Placental pericyte (primary cell): ENCODE results near the gene ORC4. TPM values are rescaled to one million over a fixed set of nuclear protein-coding genes. Genes with fewer than 3 reads are reported as not detected.

Source experiments
- total RNA-seq: library from RNA; depleted of rRNA; stranded (reverse); fragments of >200 nt; gene quantifications from 2 replicates; pipeline ENCODE4 v1.2.3, GENCODE V29; 2012

ORC4 gene
- total RNA-seq = 40.7 and 44.7 TPM in 2 replicates

DNA sequence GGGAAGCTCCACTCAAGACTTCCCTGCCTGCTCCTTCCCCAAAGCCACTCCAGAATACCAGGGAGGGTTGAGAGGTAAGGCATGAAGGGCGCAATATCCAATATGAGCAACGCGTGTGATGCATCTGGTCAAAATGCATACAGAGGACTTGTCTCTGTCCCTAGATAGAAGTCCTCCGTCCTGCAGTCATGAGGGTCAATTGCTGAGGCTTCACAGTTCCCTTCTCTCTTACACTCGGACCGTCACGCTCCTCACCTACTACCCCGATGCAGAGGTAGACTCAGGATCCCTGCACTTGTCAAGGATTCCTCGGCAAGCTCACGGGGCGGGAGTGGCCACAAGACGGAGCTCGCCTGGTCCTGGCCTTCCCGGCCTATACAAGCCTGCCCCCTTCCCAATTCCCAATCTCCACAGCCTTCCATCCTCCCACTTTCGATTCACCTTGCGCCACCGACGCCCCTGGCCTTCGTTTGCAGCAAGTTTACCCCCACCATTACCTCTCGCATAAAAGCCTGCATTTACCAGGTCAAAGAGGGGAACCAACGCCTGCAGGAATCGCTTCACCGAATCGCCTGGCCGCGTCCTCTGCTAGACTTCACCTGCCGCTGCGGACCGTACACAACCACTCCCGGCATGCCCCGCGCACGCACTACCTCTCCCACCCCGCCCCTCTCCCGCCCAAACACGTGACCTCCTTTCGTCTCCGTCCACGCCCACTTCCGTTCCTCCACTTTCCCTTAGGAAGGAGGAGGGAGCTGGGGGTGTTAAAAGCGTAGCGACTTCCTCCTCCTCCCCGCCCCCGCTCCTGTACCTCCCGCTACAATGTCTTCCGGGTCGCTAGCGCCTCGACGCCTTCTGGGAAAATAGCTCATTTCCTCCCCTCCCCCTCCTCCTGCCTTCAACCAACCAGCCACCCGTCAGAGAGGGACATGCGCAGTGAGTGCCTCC lies at the start of gene ORC4:
TSS of gene ORC4 (minus strand) at position 627 of the 948 bp plus-strand sequence. CDS start 44,779 bp downstream, outside the sequence.

DNA sequence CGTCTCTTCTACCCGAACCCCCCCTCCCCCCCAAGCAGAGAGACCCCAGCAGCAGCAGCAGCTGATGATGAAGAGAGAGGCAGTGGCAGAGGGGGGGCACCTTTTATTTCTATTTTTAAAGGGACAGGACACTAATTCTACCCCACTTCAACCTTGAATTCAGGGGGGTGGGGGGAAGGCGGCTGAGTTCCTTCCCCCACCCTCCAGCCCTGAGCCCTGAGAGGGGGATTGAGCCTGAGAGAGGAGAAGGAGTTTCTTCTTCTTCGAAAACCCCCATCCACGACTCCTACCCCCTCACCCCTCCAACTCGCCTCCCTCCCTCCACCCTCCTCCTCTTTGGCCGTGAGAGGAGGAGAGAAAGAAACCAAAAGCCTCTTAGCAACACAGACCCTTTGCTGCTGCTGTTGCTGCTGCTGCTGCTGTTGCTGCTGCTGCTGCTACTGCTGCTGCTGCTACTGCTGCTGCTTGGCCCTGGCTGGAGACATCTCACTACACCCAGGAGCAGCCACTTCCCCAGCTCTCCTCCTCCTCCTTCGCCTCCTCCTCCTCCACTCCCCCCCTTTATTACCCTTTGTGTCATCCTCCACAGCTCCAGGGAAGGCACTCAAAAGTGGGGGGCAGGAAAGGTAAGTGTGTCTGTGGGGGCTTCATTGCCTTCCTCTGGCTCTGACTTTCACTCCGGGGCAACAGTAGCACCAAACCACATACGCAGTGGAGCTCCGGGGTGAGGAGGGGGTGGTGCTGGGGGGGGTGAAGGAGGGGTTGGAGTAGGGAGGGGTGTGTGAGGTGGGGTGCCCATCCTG lies 723 bp upstream of the ORC4 start, which contains the start of gene MBD5:
TSS of gene MBD5 (plus strand) at position 33 of the 803 bp plus-strand sequence.

Other genes with a start within 250 kb of the ORC4 start
- 8.9 and 44.2 TPM in 2 replicates for gene ACVR2A, start 175.7 kb downstream of the ORC4 start, total RNA-seq
- gene MBD5, start 354 bp upstream of the ORC4 start, total RNA-seq = 25.6 and 27.5 TPM in 2 replicates